SK-N-SH treated with all-trans-retinoic acid at 6 μM for 48 hours (cell line): ENCODE measurements around the gene ID2.

Experiments
- TCF4 ChIP-seq: fragments of 250-450 bp; sonication (Bioruptor Pico); IDR thresholded peaks from 2 replicates; pipeline ENCODE4 v1.8.0; 2021; ENCODE audit warnings: mild to moderate bottlenecking, moderate library complexity, borderline replicate concordance
- ZC3H10 ChIP-seq: fragments of 250-450 bp; sonication (Bioruptor Pico); IDR thresholded peaks from 2 replicates; pipeline ENCODE4 v1.5.1; 2021; ENCODE audit warnings: mild to moderate bottlenecking, moderate library complexity
- ZNF565 ChIP-seq: fragments of 450-650 bp; formaldehyde crosslinking; conservative IDR thresholded peaks from 2 replicates; pipeline ENCODE4 v1.5.0; 2020; ENCODE audit warnings: low read depth, mild to moderate bottlenecking, moderate library complexity
- TF ChIP-seq, protein P1 (sequence below): fragments of 250-450 bp; sonication (Bioruptor Pico); IDR thresholded peaks from 2 replicates; pipeline ENCODE4 v1.5.1; 2020; ENCODE audit warnings: low read depth, mild to moderate bottlenecking, moderate library complexity

DNA sequence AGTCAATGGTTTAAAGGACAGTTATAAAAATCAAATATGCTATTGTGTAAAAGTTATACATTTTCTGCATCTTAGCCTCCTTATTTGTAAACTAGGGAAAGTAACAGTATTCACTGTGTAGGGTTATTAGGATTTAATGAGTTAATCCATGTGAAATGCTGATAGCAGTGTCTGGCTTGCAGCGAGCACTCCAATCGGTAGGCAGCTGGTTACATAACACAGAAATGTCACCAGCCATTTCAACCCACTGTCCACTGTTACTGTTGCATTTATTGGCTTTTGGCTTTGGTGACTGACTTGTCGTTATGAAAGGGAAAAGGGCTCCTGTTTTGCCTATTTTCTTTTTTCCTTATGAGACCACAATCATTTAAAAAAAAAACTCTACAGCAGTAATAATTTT is 38.9 kb downstream of the ID2 start:
- TF ChIP-seq ZC3H10 (CRISPR knock-in tag), result no peak
- no peak for TF ChIP-seq TCF4 (CRISPR knock-in tag)
- TF ChIP-seq, protein P1, sequence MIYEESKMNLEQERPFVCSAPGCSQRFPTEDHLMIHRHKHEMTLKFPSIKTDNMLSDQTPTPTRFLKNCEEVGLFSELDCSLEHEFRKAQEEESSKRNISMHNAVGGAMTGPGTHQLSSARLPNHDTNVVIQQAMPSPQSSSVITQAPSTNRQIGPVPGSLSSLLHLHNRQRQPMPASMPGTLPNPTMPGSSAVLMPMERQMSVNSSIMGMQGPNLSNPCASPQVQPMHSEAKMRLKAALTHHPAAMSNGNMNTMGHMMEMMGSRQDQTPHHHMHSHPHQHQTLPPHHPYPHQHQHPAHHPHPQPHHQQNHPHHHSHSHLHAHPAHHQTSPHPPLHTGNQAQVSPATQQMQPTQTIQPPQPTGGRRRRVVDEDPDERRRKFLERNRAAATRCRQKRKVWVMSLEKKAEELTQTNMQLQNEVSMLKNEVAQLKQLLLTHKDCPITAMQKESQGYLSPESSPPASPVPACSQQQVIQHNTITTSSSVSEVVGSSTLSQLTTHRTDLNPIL, result no peak
- TF ChIP-seq ZNF565 (CRISPR knock-in tag), result no peak
